KG1 (cell line): ENCODE measurements around the gene GPC6.

Experiments used
- DNase-seq: peaks from one replicate; lab custom pipeline; 2025; lab: John Stamatoyannopoulos, UW

The GPC6 gene

DNA sequence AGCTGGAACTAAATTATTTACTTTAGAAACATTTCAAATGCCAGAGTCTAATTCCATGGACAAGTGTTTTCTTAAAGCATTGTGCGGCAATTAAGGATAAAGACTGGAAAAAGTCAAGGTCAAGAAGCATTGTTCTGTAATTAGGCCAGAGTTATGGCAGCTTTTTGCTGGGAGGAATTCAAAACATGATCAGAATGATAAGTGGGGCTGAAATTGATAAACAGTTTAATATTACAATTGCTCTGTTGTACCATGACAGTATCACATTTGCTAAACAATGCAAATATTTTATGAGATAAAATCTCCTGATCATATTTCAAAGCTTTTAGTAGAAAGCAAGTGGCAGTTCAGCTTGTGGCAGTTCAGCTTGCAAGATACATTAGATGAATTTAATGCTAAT lies 513.7 kb downstream of the GPC6 start:
- no peak for DNase-seq

GRCh38 chr13:93744033-93744432 lies 517.4 kb downstream of the GPC6 start:
- DNase-seq = no peak

GRCh38 chr13:93744886-93745285 lies 518.3 kb downstream of the GPC6 start:
- DNase-seq = no peak

- DNase-seq = no peak
Observed at GRCh38 chr13:93745884-93746283, 519.3 kb downstream of the GPC6 start.

GRCh38 chr13:93746589-93746988 lies 520.0 kb downstream of the GPC6 start:
- no peak for DNase-seq

GRCh38 chr13:93750676-93751075 lies 524.1 kb downstream of the GPC6 start:
- no peak for DNase-seq

DNA sequence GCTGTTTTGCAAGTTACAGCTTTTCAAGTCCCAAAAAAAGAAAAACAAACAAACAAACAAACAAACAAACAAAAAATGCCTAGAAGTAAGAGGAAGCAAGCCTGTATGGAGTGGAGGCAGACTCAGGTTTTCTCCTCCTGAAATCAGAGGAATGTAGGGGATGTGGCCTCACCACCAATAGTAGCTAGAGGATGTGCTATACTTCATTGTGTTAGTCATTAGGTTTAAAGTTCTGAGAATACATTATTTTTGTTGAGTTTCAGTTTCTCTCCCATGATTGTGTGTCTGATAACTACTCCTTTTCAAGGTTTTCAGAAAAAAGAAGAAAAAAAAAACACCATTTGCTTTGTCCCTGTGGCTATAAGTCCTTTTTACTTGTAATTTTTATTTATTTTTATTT lies 524.5 kb downstream of the GPC6 start:
- DNase-seq = no peak

GRCh38 chr13:93752541-93752940 lies 525.9 kb downstream of the GPC6 start:
- DNase-seq = no peak

DNA sequence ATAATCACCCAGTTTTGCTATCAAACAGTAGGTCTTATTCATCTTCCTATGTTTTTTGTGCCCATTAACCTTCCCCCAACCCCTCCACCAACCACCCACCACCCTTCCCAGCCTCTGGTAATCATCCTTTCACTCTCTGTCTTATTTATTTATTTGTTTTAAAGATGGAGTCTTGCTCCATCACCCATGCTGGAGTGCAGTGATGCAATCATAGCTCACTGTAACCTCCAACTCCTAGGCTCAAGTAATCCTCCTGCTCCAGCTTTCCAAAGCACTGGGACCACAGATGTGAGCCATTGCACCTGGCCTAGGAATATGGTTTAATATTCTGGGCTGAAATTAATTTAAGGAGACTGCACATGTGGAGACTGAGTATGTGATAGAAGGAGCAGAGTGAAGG lies 527.0 kb downstream of the GPC6 start:
- no peak for DNase-seq

- no peak for DNase-seq
Observed at GRCh38 chr13:93755341-93755740, 528.7 kb downstream of the GPC6 start.

DNA sequence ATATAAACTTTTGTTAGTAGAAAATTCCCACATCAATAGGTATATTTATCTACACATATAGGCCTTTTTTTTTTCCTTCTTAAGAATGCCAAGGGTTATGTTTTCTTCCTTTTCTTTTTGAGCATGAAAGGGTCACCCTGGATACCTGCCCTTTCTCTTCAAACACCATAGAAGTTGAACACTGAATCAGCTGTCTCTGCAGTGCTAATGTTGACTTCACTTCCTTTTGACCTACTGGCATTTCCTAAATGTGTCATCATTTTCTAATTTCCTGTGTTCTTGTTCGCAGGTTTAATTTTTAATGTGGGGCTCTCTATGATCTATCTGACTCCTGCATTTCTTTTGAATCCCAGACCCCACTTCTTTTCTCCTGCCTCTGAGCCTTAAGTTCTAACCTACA lies 532.0 kb downstream of the GPC6 start:
- DNase-seq = no peak

- DNase-seq = no peak
Observed at GRCh38 chr13:93762708-93763426, 536.3 kb downstream of the GPC6 start.

DNA sequence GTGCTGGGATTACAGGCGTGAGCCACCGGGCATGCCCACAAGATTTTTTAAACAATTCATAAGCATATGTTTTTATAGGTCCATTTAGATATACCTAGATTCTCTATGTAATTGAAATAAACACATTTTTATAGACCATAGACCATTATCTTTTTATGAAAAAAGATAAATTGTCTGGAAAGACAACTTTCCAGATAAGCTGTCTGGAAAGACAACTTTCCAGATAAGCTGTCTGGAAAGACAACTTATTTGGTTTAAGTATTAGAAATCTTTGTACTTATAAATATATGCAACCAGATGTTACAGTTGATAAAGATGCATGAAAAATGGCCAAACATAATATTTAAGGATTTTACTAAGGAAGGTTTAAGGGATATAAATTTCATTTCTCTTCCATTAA lies 538.5 kb downstream of the GPC6 start:
- no peak for DNase-seq

DNA sequence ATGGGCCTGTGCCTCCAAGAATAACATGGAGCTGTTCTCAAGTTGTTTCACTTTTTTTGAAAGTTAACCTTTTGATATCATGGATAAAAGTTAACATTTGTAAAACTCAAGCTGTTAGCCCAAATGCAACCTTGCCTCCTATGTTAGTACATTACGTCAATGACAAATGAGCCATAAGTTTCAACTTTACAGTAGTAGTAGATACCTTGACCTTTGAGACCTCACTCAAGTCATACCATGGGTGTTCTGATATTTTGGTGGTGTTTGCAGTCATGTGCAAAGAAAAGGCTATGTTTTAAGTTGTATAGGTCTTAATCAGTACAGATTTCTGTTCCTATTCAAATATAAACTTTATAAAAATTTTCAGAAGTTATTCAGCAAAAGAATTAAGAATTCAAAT lies 539.2 kb downstream of the GPC6 start:
- DNase-seq = no peak

GRCh38 chr13:93766719-93767118 lies 540.1 kb downstream of the GPC6 start:
- no peak for DNase-seq

DNA sequence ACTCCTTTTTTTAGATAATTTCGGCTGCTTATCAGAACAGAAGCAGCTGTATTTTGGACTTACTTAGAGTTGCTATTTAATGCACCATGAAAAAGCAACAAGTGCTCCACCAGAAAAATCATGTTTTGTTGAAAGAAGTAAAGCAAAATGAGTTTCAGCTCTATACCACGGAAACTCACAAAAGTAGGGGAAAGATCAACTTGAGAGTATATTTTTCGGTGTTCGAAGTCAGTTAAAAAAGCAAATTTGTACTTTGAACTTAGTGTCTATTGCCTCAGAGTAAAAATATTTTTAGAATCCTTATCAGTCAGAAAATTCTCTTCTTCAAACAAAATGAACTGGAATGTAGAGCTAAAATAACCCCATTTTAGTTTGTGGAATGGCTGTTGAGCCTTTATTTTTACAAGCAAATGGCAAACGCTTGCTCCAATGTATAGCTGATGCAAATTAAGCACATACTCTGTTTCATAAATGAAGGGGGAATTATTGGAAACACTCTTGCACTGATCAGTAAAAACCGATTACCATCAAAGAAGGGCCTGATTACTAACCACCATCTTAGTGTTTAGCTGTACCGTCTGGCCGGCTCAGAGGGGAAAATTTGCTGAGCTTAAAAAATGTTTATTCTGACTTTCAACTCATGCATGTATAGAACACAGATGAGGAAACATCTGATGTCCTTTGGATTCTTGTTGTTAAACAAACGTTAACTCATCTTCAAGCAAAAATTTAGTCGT lies 540.7 kb downstream of the GPC6 start:
- DNase-seq = no peak

DNA sequence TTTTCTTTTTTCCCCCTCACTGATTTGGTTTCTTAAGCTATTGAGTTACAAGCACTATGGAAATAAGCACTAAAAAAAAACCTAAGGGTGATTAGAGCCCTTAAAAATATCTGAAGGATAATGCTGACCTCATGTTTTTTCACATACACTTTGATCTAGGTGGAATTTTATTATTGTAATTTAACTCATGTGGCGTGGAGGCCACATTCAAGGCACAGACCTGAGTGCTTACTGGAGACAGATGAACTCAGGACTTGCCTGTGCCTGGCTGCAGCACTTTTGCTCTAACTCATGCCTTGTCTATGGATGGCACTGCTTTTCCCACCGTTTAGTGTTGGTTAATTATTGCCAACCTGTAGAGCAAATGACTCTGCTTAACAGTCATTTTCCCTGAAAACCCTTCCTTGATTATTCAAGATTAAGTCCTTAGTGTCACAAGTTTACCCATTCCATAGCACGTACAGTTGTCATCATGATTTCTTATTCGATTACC lies 541.4 kb downstream of the GPC6 start:
- no peak for DNase-seq

GRCh38 chr13:93769101-93769500 lies 542.5 kb downstream of the GPC6 start:
- DNase-seq = no peak

DNA sequence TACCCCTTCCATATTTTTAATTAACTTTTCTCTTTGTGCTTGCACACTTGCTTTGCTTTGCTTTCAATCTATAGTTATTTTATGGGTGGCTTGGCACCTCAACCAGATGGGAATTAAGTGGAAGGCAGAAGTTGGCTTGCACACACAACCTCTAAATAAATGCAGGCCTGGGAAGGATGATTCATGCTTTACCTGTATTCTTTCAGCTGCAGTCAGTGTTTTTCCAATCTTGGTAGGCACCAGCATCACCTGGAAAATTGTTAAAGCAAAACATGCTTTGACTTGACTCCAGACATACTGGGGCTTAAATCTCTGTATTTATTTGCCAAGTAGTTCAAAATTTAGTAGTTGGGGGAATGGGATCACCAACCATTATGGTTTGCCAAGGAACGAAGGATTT lies 543.0 kb downstream of the GPC6 start:
- DNase-seq = no peak

DNA sequence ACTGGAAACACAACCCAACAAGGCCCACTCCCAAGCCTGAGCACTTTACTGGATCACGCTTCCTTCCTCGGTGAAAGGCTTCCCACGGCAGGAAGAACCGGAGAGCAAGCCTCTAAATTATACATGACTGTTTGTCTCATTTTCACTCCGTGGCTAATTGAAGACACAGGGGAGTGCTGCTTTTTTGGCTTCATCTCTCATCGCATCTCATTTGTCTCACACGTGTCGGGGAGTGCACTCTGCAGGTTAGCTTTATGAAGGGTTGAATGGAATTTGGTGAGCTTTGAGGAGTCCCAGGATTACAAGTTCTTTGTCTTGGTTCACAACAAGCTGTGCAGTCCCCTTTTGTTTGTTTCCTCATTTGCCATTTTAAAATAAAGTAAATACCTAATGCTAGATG lies 544.6 kb downstream of the GPC6 start:
- DNase-seq = no peak

GRCh38 chr13:93771782-93772181 lies 545.2 kb downstream of the GPC6 start:
- DNase-seq = no peak

- no peak for DNase-seq
Observed at GRCh38 chr13:93774506-93774905, 547.9 kb downstream of the GPC6 start.

GRCh38 chr13:93775027-93775426 lies 548.4 kb downstream of the GPC6 start:
- DNase-seq = no peak
